GM12801 (cell line): ENCODE data around the gene SLFN12L.

ENCODE experiments used
- CTCF ChIP-seq: IDR thresholded peaks from one replicate; pipeline ENCODE4 v1.5.1; 2011; ENCODE audit warnings: control low read depth; ENCODE audit not compliant: insufficient read length; ENCODE audit errors: extremely low read depth

Gene SLFN12L

DNA sequence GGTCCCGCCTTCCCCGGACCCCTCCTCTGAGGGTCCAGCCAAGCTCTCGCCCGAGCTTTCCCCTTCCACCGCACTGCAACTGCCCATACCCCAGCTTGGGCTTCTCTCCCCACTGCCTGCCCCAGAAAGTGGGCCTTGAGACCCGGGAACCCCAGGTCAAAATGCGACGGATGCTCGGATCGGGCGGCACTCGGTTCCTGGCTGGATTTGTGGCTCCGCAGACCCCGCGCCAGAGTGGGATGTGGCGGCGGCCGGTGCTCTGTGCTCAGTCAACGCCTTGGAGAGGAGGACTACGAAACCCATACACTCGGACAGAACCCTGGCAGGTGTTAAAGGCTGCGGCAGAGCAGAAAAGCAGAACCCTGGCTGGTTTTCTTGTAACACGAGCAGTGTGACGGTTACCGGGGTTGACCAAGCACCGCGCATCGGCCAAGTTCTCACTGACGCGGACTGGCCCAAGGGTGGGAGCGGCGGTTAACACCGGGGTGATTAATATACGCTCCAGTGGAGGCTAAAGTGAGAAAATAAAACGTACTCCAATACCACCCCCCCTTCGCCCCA lies 88.0 kb downstream of the SLFN12L start:
- no peak for TF ChIP-seq CTCF

DNA sequence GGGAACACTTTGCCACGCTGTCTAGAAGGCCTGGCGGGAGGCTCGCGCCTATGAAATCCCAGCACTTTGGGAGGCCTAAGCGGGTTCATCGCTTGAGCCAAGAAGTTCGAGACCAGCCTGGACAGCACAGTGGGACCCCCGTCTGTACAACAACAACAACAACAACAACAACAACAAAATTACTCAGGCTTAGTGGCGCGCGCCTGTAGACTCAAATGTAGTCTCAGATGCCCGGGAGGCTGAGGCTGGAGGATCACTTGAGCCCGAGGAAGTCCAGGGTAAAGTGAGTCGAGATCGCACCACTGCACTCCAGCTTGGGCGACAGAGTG lies 88.6 kb downstream of the SLFN12L start:
- no peak for TF ChIP-seq CTCF

DNA sequence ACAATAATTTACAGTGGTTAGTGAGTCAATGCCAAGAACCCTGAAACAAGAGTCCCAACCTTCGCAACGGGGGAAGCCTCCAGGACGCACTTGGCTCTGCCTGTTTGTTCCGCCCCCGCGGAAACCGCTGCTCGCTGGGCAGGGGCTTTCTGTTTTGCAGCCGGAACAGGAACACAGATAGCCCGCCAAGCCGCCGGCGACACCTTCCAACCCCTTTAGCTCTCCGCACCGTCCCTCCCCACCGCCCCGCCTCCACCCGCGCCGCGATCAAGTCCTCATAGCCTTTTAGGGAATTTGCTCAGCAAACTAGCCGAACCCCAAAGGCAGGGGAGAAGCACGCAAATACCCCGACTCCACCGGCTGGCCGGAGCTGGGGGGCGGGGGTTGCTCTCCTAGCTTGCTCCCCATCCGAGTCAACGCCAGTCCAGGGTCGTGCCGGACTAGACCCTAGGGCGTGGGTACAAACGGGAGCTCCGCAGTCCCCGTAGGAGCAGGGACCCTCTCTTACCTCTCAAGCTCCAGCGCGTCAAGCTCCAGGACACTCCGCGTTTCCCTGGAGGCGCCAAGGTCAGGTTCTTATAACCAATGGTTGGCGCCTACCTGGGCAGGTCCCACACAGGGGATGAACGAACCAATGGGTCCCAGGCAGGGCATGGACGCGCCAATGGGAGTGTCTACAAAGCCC lies 89.1 kb downstream of the SLFN12L start, which contains the start of gene SLFN13:
TSS of gene SLFN13 (minus strand) at position 553 of the 685 bp plus-strand sequence. CDS start 3,086 bp downstream, outside the sequence.
- TF ChIP-seq CTCF = no peak

DNA sequence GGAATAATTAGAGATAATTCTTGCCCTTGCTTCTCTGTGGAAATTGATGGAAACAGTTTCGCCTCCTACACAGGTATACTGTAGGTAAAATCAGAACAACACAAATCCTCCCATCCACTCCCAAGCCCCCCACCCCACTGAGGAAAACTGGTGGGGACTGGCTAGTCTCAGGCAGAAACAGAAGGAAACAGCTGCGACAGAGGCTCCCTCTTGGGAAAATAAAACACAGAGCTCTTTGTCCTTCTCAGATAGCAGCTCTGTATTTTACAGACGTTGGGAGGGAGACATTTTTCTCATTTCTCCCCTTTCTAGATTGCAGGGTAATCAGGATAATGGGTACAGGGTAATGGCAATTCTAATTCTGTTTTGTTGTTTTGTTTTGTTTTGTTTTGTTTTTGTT lies 90.0 kb downstream of the SLFN12L start:
- no peak for TF ChIP-seq CTCF

- no peak for TF ChIP-seq CTCF
Measured at GRCh38 chr17:35438433-35438832, 99.0 kb downstream of the SLFN12L start.

- TF ChIP-seq CTCF = no peak
Measured at GRCh38 chr17:35433075-35433894, 104.2 kb downstream of the SLFN12L start.
